ENCODE data around the gene OR1J2.
"Not testable (repeated sequence)": the region's sequence is repeated elsewhere in the genome, so short reads cannot be mapped to it uniquely, and the experiment has no call there.

The OR1J2 gene, protein sequence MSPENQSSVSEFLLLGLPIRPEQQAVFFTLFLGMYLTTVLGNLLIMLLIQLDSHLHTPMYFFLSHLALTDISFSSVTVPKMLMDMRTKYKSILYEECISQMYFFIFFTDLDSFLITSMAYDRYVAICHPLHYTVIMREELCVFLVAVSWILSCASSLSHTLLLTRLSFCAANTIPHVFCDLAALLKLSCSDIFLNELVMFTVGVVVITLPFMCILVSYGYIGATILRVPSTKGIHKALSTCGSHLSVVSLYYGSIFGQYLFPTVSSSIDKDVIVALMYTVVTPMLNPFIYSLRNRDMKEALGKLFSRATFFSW

DNA sequence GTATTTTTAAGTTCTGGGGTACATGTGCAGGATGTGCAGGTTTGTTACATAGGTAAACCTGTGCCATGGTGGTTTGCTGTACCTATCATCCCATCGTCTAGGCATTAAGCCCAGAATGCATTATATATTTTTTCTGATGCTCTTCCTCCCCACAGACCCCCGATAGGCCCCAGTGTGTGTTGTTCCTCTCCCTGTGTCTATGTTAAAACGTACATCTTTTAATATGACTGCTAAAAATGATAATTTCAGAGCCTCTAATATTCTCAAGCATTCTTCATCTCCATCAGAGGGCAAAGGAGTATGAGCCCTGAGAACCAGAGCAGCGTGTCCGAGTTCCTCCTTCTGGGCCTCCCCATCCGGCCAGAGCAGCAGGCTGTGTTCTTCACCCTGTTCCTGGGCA, at the start of gene OR1J2:
Gene OR1J2 (plus strand): TSS at position 301 of the 400 bp plus-strand sequence. CDS start 0 bp downstream, at position 301.
- no peak within 1 kb of the TSS for H3K27ac ChIP-seq
- DNase-seq (ENCODE audit: low read depth, low spot score), result no peak

- no peak for DNase-seq (ENCODE audit: low read depth, low spot score)
- H3K27ac ChIP-seq, result no peak overlapping the region
Measured at GRCh38 chr9:122463828-122464632, 46.6 kb upstream of the OR1J2 start.

DNA sequence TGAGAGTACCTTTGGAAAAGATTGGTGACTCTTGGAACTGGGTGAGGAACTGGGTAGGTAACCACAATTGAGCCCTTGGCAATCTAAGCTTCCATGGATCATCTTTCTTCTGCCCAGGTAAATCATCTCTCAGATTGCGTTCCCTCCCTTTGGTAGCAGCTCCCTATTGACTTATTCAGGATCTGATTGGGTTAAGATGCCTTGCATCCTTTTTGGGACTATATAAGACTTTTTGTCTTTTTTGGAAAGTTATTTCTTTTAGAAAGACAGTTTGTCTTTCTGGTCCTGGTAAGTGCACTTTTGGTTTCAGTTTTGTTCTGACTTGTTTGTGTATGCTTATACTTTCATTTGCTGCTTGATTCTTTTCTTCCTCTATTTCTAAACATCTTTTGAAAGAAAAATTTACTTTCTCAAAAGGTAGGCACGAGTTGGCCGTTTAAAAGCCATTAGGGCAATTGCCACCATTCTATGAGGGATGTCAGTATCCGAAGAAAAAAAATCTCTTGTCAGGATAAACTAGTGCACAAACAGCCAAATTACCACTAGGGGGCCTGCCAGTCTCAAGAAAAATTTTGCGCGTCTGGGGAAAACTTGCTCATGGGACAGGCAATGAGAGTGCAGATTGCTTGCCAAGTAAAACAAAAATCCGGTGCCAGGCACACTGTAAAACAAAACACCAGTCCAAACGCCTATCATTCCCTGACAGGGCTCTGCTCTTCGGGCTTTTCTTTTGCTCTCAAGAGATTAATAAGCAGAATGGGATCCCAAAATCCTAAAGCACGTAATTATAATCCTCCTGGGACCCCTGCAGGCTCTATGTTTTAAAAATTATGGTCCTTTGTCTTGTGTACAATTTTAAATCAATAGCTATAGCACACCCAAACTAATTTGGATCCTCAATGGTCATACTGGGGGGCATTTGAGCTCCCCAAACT, 45.7 kb upstream of the OR1J2 start:
- peak; percentile 53 for DNase-seq (ENCODE audit: low read depth, low spot score)
- no peak overlapping the region for H3K27ac ChIP-seq

- DNase-seq (ENCODE audit: low read depth, low spot score), result no peak
Measured at GRCh38 chr9:122466456-122466855, 44.1 kb upstream of the OR1J2 start.

DNA sequence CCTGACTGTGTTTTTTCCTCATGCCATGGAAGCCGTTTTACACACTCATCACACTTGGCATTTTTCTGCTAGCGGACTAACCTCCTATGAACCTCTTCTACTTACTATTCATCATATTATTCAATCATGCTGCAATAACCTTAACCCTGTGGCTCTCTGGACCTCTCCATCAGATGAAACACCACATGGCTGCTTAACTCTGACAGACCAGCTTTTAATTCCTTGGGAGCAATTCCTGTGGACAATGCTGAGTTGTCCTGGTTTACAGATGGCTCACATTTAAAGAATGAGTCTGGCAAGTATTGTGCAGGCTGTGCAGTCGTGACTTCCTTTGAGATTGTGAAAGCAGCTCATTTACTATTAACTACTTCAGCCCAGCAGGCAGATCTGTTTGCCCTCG, 41.9 kb upstream of the OR1J2 start:
- DNase-seq (ENCODE audit: low read depth, low spot score), result no peak
- no peak overlapping the region for H3K27ac ChIP-seq

More at GRCh38 chr9:122466456-122466855, 44.1 kb upstream of the OR1J2 start:
- no peak overlapping the region for H3K27ac ChIP-seq

- no peak for DNase-seq (ENCODE audit: low read depth, low spot score)
- no peak overlapping the region for H3K27ac ChIP-seq
Measured at GRCh38 chr9:122474561-122474960, 36.0 kb upstream of the OR1J2 start.

DNA sequence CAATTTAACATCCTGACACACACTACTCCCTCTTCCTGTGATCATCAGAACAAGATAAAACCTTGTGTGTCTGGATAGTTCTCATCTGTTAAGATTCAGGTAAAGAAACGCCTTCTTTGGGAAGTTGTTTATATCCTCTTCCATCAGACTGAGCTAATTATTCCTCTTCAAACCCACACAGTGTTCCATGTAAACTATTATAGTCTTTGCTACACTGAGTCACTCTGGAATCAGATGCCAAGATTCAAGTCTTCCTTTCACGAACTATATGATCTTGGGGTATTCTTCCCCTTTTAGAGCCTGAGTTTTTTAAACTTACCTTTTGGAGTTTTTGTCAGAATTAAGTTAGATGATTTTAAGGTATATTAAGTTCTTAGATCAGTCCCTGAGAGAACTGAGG, 34.9 kb upstream of the OR1J2 start:
- no peak for DNase-seq (ENCODE audit: low read depth, low spot score)
- H3K27ac ChIP-seq, result no peak overlapping the region

GRCh38 chr9:122477346-122477745, 33.3 kb upstream of the OR1J2 start:
- no peak overlapping the region for H3K27ac ChIP-seq
- DNase-seq (ENCODE audit: low read depth, low spot score), result no peak

DNA sequence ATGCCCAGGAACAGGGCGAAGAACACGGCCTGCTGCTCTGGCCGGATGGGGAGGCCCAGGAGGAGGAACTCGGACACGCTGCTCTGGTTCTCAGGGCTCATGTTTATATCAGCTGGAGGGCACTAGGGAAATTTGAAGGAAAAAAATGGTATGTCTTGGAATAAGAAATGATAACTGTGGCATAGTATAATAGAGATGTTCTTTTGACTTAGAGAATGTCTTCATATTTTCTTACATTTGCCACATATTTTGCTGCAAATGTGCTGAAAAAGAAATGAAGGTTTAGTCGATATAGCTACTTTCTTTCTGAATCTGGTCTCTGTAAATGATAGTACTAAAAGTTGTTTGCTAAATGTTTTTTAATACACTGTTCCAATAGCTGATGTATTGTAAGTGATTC, 32.8 kb upstream of the OR1J2 start, which contains the start of gene OR1J1:
Gene OR1J1 (minus strand): TSS at position 101 of the 400 bp plus-strand sequence. CDS start 0 bp downstream, at position 101.
- DNase-seq (ENCODE audit: low read depth, low spot score), result no peak
- H3K27ac ChIP-seq, result no peak within 1 kb of the TSS

GRCh38 chr9:122479062-122479461, 31.5 kb upstream of the OR1J2 start:
- H3K27ac ChIP-seq, result no peak overlapping the region
- no peak for DNase-seq (ENCODE audit: low read depth, low spot score)

- DNase-seq (ENCODE audit: low read depth, low spot score), result peak; percentile 86
Measured at GRCh38 chr9:122498883-122499288, 11.7 kb upstream of the OR1J2 start.

GRCh38 chr9:122506964-122507363, 3.6 kb upstream of the OR1J2 start:
- H3K27ac ChIP-seq, result no peak overlapping the region

More at GRCh38 chr9:122498883-122499288, 11.7 kb upstream of the OR1J2 start:
- H3K27ac ChIP-seq, result no peak overlapping the region

DNA sequence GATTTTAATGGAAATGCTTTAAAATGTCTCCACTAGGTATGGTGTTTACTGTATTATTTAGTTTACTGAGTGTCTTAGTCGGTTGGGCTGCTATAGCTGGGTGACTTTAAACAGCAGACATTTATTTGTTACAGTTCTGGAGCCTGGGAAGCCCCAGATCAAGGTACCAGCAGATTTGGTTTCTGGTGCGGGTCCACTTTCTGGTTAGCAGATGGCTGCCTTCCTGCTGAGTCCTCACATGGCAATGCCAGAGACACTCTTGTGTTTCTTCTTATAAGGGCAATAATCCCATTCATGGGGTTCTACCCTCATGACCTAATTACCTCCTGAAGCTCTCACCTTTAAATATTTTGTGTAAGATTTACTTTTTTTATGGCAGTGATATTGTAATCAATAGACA, 7.6 kb downstream of the OR1J2 start:
- no peak for DNase-seq (ENCODE audit: low read depth, low spot score)
- H3K27ac ChIP-seq, result no peak overlapping the region

More at GRCh38 chr9:122506964-122507363, 3.6 kb upstream of the OR1J2 start:
- no peak for DNase-seq (ENCODE audit: low read depth, low spot score)

GRCh38 chr9:122518841-122519240, 8.2 kb downstream of the OR1J2 start, which contains the start of gene OR1J4:
Gene OR1J4 (plus strand): TSS chr9:122519141. CDS start chr9:122519141, 0 bp downstream.
- H3K27ac ChIP-seq, result no peak within 1 kb of the TSS
- DNase-seq (ENCODE audit: low read depth, low spot score), result no peak

DNA sequence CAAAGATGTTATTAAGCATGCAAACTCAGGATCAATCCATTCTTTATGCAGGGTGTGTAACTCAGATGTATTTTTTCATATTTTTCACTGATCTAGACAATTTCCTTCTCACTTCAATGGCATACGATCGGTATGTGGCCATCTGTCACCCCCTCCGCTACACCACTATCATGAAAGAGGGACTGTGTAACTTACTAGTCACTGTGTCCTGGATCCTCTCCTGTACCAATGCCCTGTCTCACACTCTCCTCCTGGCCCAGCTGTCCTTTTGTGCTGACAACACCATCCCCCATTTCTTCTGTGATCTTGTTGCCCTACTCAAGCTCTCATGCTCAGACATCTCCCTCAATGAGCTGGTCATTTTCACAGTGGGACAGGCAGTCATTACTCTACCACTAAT, 8.8 kb downstream of the OR1J2 start:
- no peak overlapping the region for H3K27ac ChIP-seq
- no peak for DNase-seq (ENCODE audit: low read depth, low spot score)

DNA sequence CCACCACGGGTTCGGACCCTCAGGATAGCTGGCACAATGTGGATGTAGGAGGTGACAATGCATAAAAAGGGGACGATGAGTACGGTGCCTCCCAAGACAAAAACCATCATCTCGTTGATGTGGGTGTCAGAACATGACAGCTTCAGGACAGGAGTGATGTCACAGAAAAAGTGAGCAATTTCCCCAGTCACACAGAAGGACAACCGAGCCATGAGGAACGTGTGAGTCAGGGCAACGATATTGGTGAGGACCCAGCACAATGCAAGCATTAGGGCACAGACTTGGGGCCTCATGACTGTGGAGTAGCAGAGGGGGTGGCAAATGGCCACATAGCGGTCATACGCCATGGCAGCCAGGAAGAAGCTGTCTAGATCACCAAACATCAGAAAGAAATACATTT, 16.0 kb downstream of the OR1J2 start:
- no peak overlapping the region for H3K27ac ChIP-seq
- DNase-seq (ENCODE audit: low read depth, low spot score), result no peak

- DNase-seq (ENCODE audit: low read depth, low spot score), result no peak
Measured at GRCh38 chr9:122527193-122527592, 16.6 kb downstream of the OR1J2 start, which contains the start of gene OR1N1. Gene OR1N1 (minus strand): TSS chr9:122527293. CDS start chr9:122527293, 0 bp downstream.

DNA sequence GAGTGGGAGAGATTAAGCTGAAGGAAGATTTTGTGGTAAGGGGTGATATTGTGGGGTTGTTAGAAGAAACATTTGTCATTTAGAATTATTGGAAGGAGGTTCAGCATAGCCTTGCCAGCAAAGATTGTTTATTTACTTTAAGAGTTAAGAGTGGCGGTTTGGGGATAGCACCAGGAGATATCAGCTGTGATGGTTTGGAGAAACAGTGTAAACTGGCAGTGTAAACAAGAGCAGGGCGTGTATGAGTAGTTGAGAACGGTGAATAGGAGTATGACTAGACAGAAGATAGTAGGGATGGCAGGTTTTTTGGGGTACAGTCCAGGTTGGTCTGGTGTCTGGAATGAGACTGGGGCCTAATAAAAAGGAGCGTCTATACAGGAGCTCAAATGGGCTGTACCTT, 20.6 kb downstream of the OR1J2 start:
- not testable (repeated sequence) for DNase-seq (ENCODE audit: low read depth, low spot score); H3K27ac ChIP-seq

More at GRCh38 chr9:122527193-122527592, 16.6 kb downstream of the OR1J2 start, which contains the start of gene OR1N1:
- no peak within 1 kb of the TSS for H3K27ac ChIP-seq

- no peak overlapping the region for H3K27ac ChIP-seq
- no peak for DNase-seq (ENCODE audit: low read depth, low spot score)
Measured at GRCh38 chr9:122536134-122536533, 25.5 kb downstream of the OR1J2 start.

- DNase-seq (ENCODE audit: low read depth, low spot score); H3K27ac ChIP-seq: not testable (repeated sequence)
Measured at GRCh38 chr9:122537066-122537465, 26.5 kb downstream of the OR1J2 start.
